GM23248 (cell line): ENCODE results near the gene CREBBP. TPM values are rescaled to one million over a fixed set of nuclear protein-coding genes. Genes with fewer than 3 reads are reported as not detected.
A peak's percentile ranks its signal among the peaks of the same experiment; 100 is the strongest.

Source experiments
- DNase-seq: peaks from one replicate; pipeline ENCODE4 v3.0.0-alpha.2; 2015
- H2AFZ ChIP-seq: fragments of 200-600 bp; sonication (generic); 2 replicates; pipeline ENCODE4 v1.6.1; 2016; ENCODE audit warnings: antibody characterized with exemption
- H3F3A ChIP-seq: fragments of 200-600 bp; sonication (generic); 2 replicates; pipeline ENCODE4 v1.6.1; 2016; ENCODE audit warnings: mild to moderate bottlenecking, antibody characterized with exemption, mixed run types; ENCODE audit not compliant: insufficient read depth
- H3K27ac ChIP-seq: fragments of 200-600 bp; sonication (generic); 2 replicates; pipeline ENCODE4 v1.5.1; 2016; ENCODE audit warnings: mild to moderate bottlenecking
- H3K27me3 ChIP-seq: fragments of 200-600 bp; sonication (generic); replicated peaks from 2 replicates; pipeline ENCODE4 v1.6.1; 2016; ENCODE audit warnings: mild to moderate bottlenecking; ENCODE audit not compliant: insufficient read depth
- H3K36me3 ChIP-seq: fragments of 200-600 bp; sonication (generic); 2 replicates; pipeline ENCODE4 v1.6.1; 2016; ENCODE audit warnings: low read depth, mild to moderate bottlenecking
- H3K4me1 ChIP-seq: fragments of 200-600 bp; sonication (generic); 2 replicates; pipeline ENCODE4 v1.6.1; 2016; ENCODE audit warnings: mild to moderate bottlenecking; ENCODE audit not compliant: insufficient read depth
- H3K4me2 ChIP-seq: fragments of 200-600 bp; sonication (generic); one replicate; pipeline ENCODE4 v1.6.1; 2016; ENCODE audit warnings: mild to moderate bottlenecking; ENCODE audit not compliant: unreplicated experiment
- H3K4me3 ChIP-seq: fragments of 200-600 bp; sonication (generic); 2 replicates; pipeline ENCODE4 v1.5.1; 2016; ENCODE audit warnings: mild to moderate bottlenecking
- H3K79me2 ChIP-seq: fragments of 200-600 bp; sonication (generic); 2 replicates; pipeline ENCODE4 v1.6.1; 2016; ENCODE audit warnings: mild to moderate bottlenecking; ENCODE audit not compliant: insufficient read depth
- H3K9ac ChIP-seq: fragments of 200-600 bp; sonication (generic); 2 replicates; pipeline ENCODE4 v1.6.1; 2016; ENCODE audit warnings: mild to moderate bottlenecking
- H3K9me2 ChIP-seq: fragments of 200-600 bp; sonication (generic); 2 replicates; pipeline ENCODE4 v1.6.1; 2016; ENCODE audit warnings: mixed run types, mild to moderate bottlenecking, moderate library complexity; ENCODE audit not compliant: insufficient read depth
- H3K9me3 ChIP-seq: fragments of 200-600 bp; sonication (generic); one replicate; pipeline ENCODE4 v1.6.1; 2017; ENCODE audit warnings: low read depth
- H4K20me1 ChIP-seq: fragments of 200-600 bp; sonication (generic); 2 replicates; pipeline ENCODE4 v1.6.0; 2016; ENCODE audit not compliant: insufficient read depth
- EZH2 ChIP-seq: fragments of 200-600 bp; sonication (generic); IDR thresholded peaks from 2 replicates; pipeline ENCODE4 v1.6.1; 2018; ENCODE audit warnings: antibody characterized with exemption, mild to moderate bottlenecking; ENCODE audit not compliant: insufficient read depth, poor library complexity, severe bottlenecking
- EZH2phosphoT487 ChIP-seq: fragments of 200-600 bp; sonication (generic); IDR thresholded peaks from 2 replicates; pipeline ENCODE4 v1.6.1; 2018; ENCODE audit warnings: antibody characterized with exemption, moderate library complexity, mild to moderate bottlenecking, low read depth; ENCODE audit not compliant: insufficient read depth
- WGBS, 2 experiments: methylation state at CpG; one replicate each; pipeline ENCODE4 v1.1.6; 2015 to 2017; ENCODE audit warnings: low lambda C conversion rate in 2 of 2, low coverage in 1 of 2; ENCODE audit errors: missing lambda C conversion rate in 2 of 2; 5-methylcytosine and 5-hydroxymethylcytosine counted together
- in situ Hi-C: fragments of 300-500 bp; cut with MboI; formaldehyde crosslinking; loops from 2 replicates; pipeline ENCODE4 v1.15.0; 2020
- polyA plus RNA-seq: library from polyadenylated mRNA; unstranded; fragments of >200 nt; fragmentation: Nextera tagmentation; extraction: Ambion mirVana; gene quantifications from 2 replicates; pipeline ENCODE4 v1.2.1, GENCODE V29; 2016
- total RNA-seq: library from RNA; depleted of rRNA; stranded (reverse); fragments of >200 nt; shearing (Covaris generic); gene quantifications from 2 replicates; pipeline ENCODE4 v1.2.3, GENCODE V29; 2014

CREBBP gene
- total and polyA plus RNA-seq, 2 experiments from 2014 or later: 11.7 to 11.9 TPM

- TF ChIP-seq EZH2: no peak
- TF ChIP-seq EZH2phosphoT487: no peak
- peaks cover 75% of the 10 kb centered on the region for H4K20me1 ChIP-seq
- in situ Hi-C loops: no loop called here
- peaks cover 38% of the 10 kb centered on the region for H3F3A ChIP-seq
- DNase-seq: peak; percentile 84
- H2AFZ ChIP-seq: no peak overlapping the region
- H3K36me3 ChIP-seq: no peaks in the 10 kb centered on the region
- H3K4me3 ChIP-seq: no peak overlapping the region
- peaks cover 100% of the 10 kb centered on the region for H3K79me2 ChIP-seq
- WGBS, 2 experiments: 27 to 31% methylated on average over 8 of the region's 8 CpGs
- H3K9me3 ChIP-seq: no peaks in the 10 kb centered on the region
- no peaks in the 10 kb centered on the region for H3K9me2 ChIP-seq
- H3K4me2 ChIP-seq: peak overlapping the region; percentile 60
- peaks cover 58% of the 10 kb centered on the region for H3K4me1 ChIP-seq
- H3K9ac ChIP-seq: no peak overlapping the region
- no peaks in the 10 kb centered on the region for H3K27me3 ChIP-seq
- H3K27ac ChIP-seq: peak overlapping the region; percentile 19; the same call in 1 of the 2 replicates
These were observed 60.5 kb downstream of the CREBBP start for GRCh38 chr16:3819746-3820724.

GRCh38 chr16:3819175-3819527 is 61.4 kb downstream of the CREBBP start:
- peak overlapping the region; percentile 3; the same call in 1 of the 2 replicates for H3K27ac ChIP-seq
- no peaks in the 10 kb centered on the region for H3K36me3 ChIP-seq
- DNase-seq: no peak
- no peaks in the 10 kb centered on the region for H3K27me3 ChIP-seq
- H3K9me3 ChIP-seq: no peaks in the 10 kb centered on the region
- in situ Hi-C loops: no loop called here
- H4K20me1 ChIP-seq: peaks cover 73% of the 10 kb centered on the region
- H2AFZ ChIP-seq: no peak overlapping the region
- peaks cover 100% of the 10 kb centered on the region for H3K79me2 ChIP-seq
- no peak overlapping the region for H3K4me3 ChIP-seq
- TF ChIP-seq EZH2 (no peak), EZH2phosphoT487 (no peak)
- H3K9ac ChIP-seq: no peak overlapping the region
- H3F3A ChIP-seq: peaks cover 29% of the 10 kb centered on the region; the same call in 1 of the 2 replicates
- peaks cover 50% of the 10 kb centered on the region for H3K4me1 ChIP-seq
- H3K4me2 ChIP-seq: peak overlapping the region; percentile 60
- no peaks in the 10 kb centered on the region for H3K9me2 ChIP-seq
- 89 to 93% methylated on average over 6 of the region's 6 CpGs for WGBS, 2 experiments

GRCh38 chr16:3816326-3816725 is 64.2 kb downstream of the CREBBP start:
- H3K4me1 ChIP-seq: peaks cover 23% of the 10 kb centered on the region
- in situ Hi-C loops: no loop called here
- H3K36me3 ChIP-seq: no peaks in the 10 kb centered on the region
- no peak for DNase-seq
- peaks cover 100% of the 10 kb centered on the region for H3K79me2 ChIP-seq
- H3K9ac ChIP-seq: no peak overlapping the region
- TF ChIP-seq EZH2phosphoT487: no peak
- TF ChIP-seq EZH2: no peak
- H3K9me3 ChIP-seq: no peaks in the 10 kb centered on the region
- no peaks in the 10 kb centered on the region for H3K27me3 ChIP-seq
- 85 to 92% methylated on average over 3 of the region's 3 CpGs for WGBS, 2 experiments
- no peaks in the 10 kb centered on the region for H3K9me2 ChIP-seq
- no peak overlapping the region for H2AFZ ChIP-seq
- H3K27ac ChIP-seq: no peak overlapping the region
- H4K20me1 ChIP-seq: peaks cover 56% of the 10 kb centered on the region
- peaks cover 12% of the 10 kb centered on the region; the same call in 1 of the 2 replicates for H3F3A ChIP-seq
- H3K4me2 ChIP-seq: no peak overlapping the region
- no peak overlapping the region for H3K4me3 ChIP-seq

GRCh38 chr16:3814755-3815154 is 65.8 kb downstream of the CREBBP start:
- Histone ChIP-seq H3K4me1 (peaks cover 12% of the 10 kb centered on the region), H3F3A (peaks cover 10% of the 10 kb centered on the region; the same call in 1 of the 2 replicates), H3K27me3 (no peaks in the 10 kb centered on the region), H3K4me3 (no peak overlapping the region), H4K20me1 (peaks cover 45% of the 10 kb centered on the region), H3K27ac (no peak overlapping the region), H3K9ac (no peak overlapping the region), H3K4me2 (no peak overlapping the region), H3K36me3 (peaks cover 5% of the 10 kb centered on the region), H3K79me2 (peaks cover 100% of the 10 kb centered on the region), H3K9me2 (no peaks in the 10 kb centered on the region), H2AFZ (no peak overlapping the region), H3K9me3 (no peaks in the 10 kb centered on the region)
- in situ Hi-C loops: no loop called here
- WGBS, 2 experiments: 91 to 100% methylated on average over 1 of the region's 1 CpG
- TF ChIP-seq EZH2phosphoT487: no peak
- no peak for TF ChIP-seq EZH2
- DNase-seq: no peak
